GM18505 (cell line): Measurements from ENCODE around the gene ATP13A3.

Experiments used
- ATAC-seq: cut with Tn5 transposase; IDR thresholded peaks from one replicate; pipeline ENCODE4 v1.9.1; 2021; ENCODE audit not compliant: unreplicated experiment
- POLR2A ChIP-seq: IDR thresholded peaks from 4 replicates; pipeline ENCODE4 v1.6.1; 2011; ENCODE audit warnings: borderline replicate concordance; ENCODE audit not compliant: insufficient read depth, insufficient read length; ENCODE audit errors: extremely low read depth

The ATP13A3 gene

GRCh38 chr3:194458131-194458530 is 28.7 kb downstream of the ATP13A3 start:
- no peak for TF ChIP-seq POLR2A
- ATAC-seq: no peak

GRCh38 chr3:194455481-194455880 is 31.3 kb downstream of the ATP13A3 start:
- no peak for ATAC-seq
- no peak for TF ChIP-seq POLR2A

GRCh38 chr3:194450341-194450740 is 36.5 kb downstream of the ATP13A3 start:
- ATAC-seq: no peak
- TF ChIP-seq POLR2A: no peak

- no peak for ATAC-seq
- no peak for TF ChIP-seq POLR2A
These were observed 36.9 kb downstream of the ATP13A3 start for GRCh38 chr3:194449913-194450312.

GRCh38 chr3:194447657-194448056 is 39.1 kb downstream of the ATP13A3 start:
- TF ChIP-seq POLR2A: no peak
- no peak for ATAC-seq

GRCh38 chr3:194447161-194447560 is 39.6 kb downstream of the ATP13A3 start:
- no peak for TF ChIP-seq POLR2A
- no peak for ATAC-seq

- ATAC-seq: no peak
- no peak for TF ChIP-seq POLR2A
These were observed 40.0 kb downstream of the ATP13A3 start for GRCh38 chr3:194446754-194447153.

GRCh38 chr3:194446172-194446571 is 40.6 kb downstream of the ATP13A3 start:
- no peak for ATAC-seq
- TF ChIP-seq POLR2A: no peak

- no peak for TF ChIP-seq POLR2A
- ATAC-seq: no peak
These were observed 42.9 kb downstream of the ATP13A3 start for GRCh38 chr3:194443901-194444300.

GRCh38 chr3:194440756-194441155 is 46.0 kb downstream of the ATP13A3 start:
- no peak for ATAC-seq
- no peak for TF ChIP-seq POLR2A

- TF ChIP-seq POLR2A: no peak
- ATAC-seq: no peak
These were observed 46.8 kb downstream of the ATP13A3 start for GRCh38 chr3:194439881-194440550.

GRCh38 chr3:194434503-194434902 is 52.3 kb downstream of the ATP13A3 start:
- TF ChIP-seq POLR2A: no peak
- no peak for ATAC-seq

- ATAC-seq: no peak
- no peak for TF ChIP-seq POLR2A
These were observed 55.2 kb downstream of the ATP13A3 start for GRCh38 chr3:194431554-194431953.

- TF ChIP-seq POLR2A: no peak
- no peak for ATAC-seq
These were observed 61.4 kb downstream of the ATP13A3 start for GRCh38 chr3:194425399-194425798.

- no peak for TF ChIP-seq POLR2A
- no peak for ATAC-seq
These were observed 61.8 kb downstream of the ATP13A3 start for GRCh38 chr3:194424953-194425352.

GRCh38 chr3:194424373-194424772 is 62.4 kb downstream of the ATP13A3 start:
- no peak for ATAC-seq
- no peak for TF ChIP-seq POLR2A

- TF ChIP-seq POLR2A: no peak
- no peak for ATAC-seq
These were observed 63.5 kb downstream of the ATP13A3 start for GRCh38 chr3:194423317-194423716.
